IPS-15b (cell line): ENCODE data around the gene RABGGTA.

Experiments used
- H3K27me3 ChIP-seq: one replicate; pipeline ENCODE4 v1.6.1; 2013; ENCODE audit warnings: low read length; ENCODE audit not compliant: control insufficient read depth, insufficient read depth
- H3K36me3 ChIP-seq: one replicate; pipeline ENCODE4 v1.6.1; 2013; ENCODE audit warnings: low read length; ENCODE audit not compliant: control insufficient read depth, insufficient read depth
- H3K4me1 ChIP-seq: one replicate; pipeline ENCODE4 v1.6.1; 2013; ENCODE audit warnings: mild to moderate bottlenecking, low read length; ENCODE audit not compliant: control insufficient read depth, insufficient read depth
- H3K4me3 ChIP-seq: one replicate; pipeline ENCODE4 v1.5.1; 2013; ENCODE audit warnings: low read depth, low read length
- H3K9ac ChIP-seq: one replicate; pipeline ENCODE4 v1.6.1; 2013; ENCODE audit warnings: low read depth, mild to moderate bottlenecking, low read length
- H3K9me3 ChIP-seq: one replicate; pipeline ENCODE4 v1.6.1; 2013; ENCODE audit warnings: mild to moderate bottlenecking, low read length; ENCODE audit not compliant: control insufficient read depth, insufficient read depth

The RABGGTA gene

DNA sequence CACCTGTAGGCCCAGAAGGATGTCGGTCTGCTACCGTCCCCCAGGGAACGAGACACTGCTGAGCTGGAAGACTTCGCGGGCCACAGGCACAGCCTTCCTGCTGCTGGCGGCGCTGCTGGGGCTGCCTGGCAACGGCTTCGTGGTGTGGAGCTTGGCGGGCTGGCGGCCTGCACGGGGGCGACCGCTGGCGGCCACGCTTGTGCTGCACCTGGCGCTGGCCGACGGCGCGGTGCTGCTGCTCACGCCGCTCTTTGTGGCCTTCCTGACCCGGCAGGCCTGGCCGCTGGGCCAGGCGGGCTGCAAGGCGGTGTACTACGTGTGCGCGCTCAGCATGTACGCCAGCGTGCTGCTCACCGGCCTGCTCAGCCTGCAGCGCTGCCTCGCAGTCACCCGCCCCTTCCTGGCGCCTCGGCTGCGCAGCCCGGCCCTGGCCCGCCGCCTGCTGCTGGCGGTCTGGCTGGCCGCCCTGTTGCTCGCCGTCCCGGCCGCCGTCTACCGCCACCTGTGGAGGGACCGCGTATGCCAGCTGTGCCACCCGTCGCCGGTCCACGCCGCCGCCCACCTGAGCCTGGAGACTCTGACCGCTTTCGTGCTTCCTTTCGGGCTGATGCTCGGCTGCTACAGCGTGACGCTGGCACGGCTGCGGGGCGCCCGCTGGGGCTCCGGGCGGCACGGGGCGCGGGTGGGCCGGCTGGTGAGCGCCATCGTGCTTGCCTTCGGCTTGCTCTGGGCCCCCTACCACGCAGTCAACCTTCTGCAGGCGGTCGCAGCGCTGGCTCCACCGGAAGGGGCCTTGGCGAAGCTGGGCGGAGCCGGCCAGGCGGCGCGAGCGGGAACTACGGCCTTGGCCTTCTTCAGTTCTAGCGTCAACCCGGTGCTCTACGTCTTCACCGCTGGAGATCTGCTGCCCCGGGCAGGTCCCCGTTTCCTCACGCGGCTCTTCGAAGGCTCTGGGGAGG is 39.5 kb upstream of the RABGGTA start, which contains the start of gene LTB4R:
LTB4R (plus strand) TSS at position 857 of the 959 bp plus-strand sequence. CDS start 4,150 bp downstream, outside the sequence.
- Histone ChIP-seq H3K4me3 (no peak within 1 kb of the TSS), H3K9ac (no peak within 1 kb of the TSS), H3K27me3 (no peaks in the 10 kb centered on the region), H3K4me1 (no peaks in the 10 kb centered on the region), H3K36me3 (peaks cover 10% of the 10 kb centered on the region), H3K9me3 (no peaks in the 10 kb centered on the region)

GRCh38 chr14:24310265-24310645 is 38.9 kb upstream of the RABGGTA start:
- peaks cover 16% of the 10 kb centered on the region for H3K36me3 ChIP-seq
- H3K4me1 ChIP-seq: no peaks in the 10 kb centered on the region
- H3K27me3 ChIP-seq: no peaks in the 10 kb centered on the region
- no peak overlapping the region for H3K4me3 ChIP-seq
- H3K9ac ChIP-seq: no peak overlapping the region
- H3K9me3 ChIP-seq: no peaks in the 10 kb centered on the region

- H3K36me3 ChIP-seq: peaks cover 20% of the 10 kb centered on the region
Measured at GRCh38 chr14:24309538-24310264, 38.3 kb upstream of the RABGGTA start, which contains the start of gene LTB4R2. Gene LTB4R2, plus strand, starts transcription at chr14:24310140. Its CDS starts 525 bp downstream, at chr14:24310665.

DNA sequence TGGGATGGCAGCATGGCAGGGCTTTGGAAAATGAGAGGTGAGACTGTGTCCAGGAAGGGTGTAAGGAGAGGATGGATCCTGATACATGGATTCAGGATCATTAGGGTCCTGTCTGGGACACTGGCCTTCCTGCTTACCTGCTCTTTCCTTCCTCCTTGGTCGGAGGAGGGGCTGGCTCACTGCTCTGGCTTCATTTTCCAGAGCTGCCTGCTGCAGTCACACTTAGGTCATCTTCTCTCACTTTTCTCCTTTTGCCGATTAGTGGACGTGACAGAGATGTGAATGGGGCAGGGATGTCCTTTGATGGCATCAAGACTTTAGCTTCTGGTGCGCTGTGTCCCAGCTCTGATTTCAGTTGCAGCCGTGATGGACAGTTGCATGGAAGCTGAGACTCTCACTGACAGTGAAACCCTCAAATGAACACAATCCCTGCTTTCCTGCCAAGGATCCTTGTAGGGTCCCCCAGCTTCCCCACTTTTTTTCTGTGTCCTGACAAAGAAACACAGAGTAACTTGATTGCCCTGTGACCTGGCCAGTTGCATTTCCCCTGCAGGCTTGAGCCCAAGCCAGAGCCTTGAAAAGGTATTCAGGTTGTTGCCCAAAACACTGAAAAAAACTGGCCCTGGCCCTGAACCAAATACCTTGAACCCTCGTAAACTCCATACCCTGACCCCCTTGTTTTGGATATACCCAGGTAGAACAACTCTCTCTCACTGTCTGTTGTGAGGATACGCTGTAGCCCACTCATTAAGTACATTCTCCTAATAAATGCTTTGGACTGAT is 37.1 kb upstream of the RABGGTA start:
- Histone ChIP-seq H3K9me3 (no peaks in the 10 kb centered on the region), H3K36me3 (peaks cover 32% of the 10 kb centered on the region), H3K9ac (no peak overlapping the region)

More at GRCh38 chr14:24309538-24310264, 38.3 kb upstream of the RABGGTA start, which contains the start of gene LTB4R2:
- H3K27me3 ChIP-seq: no peaks in the 10 kb centered on the region
- H3K9me3 ChIP-seq: no peaks in the 10 kb centered on the region
- H3K4me3 ChIP-seq: no peak within 1 kb of the TSS
- no peak within 1 kb of the TSS for H3K9ac ChIP-seq
- no peaks in the 10 kb centered on the region for H3K4me1 ChIP-seq

GRCh38 chr14:24307575-24308341 is 36.4 kb upstream of the RABGGTA start, which contains the start of gene CIDEB:
Gene CIDEB, minus strand, starts transcription at chr14:24307977. Its CDS starts 119 bp downstream, at chr14:24307858.
- Histone ChIP-seq H3K4me3 (no peak within 1 kb of the TSS), H3K9ac (no peak within 1 kb of the TSS), H3K9me3 (no peaks in the 10 kb centered on the region)

More for the DNA sequence above, 37.1 kb upstream of the RABGGTA start:
- H3K4me3 ChIP-seq: no peak overlapping the region
- H3K27me3 ChIP-seq: no peaks in the 10 kb centered on the region
- H3K4me1 ChIP-seq: no peaks in the 10 kb centered on the region

GRCh38 chr14:24307156-24307574 is 35.8 kb upstream of the RABGGTA start:
- Histone ChIP-seq H3K27me3 (no peaks in the 10 kb centered on the region), H3K4me3 (no peak overlapping the region), H3K4me1 (no peaks in the 10 kb centered on the region), H3K36me3 (peaks cover 44% of the 10 kb centered on the region), H3K9ac (no peak overlapping the region), H3K9me3 (no peaks in the 10 kb centered on the region)

More at GRCh38 chr14:24307575-24308341, 36.4 kb upstream of the RABGGTA start, which contains the start of gene CIDEB:
- Histone ChIP-seq H3K4me1 (no peaks in the 10 kb centered on the region), H3K27me3 (no peaks in the 10 kb centered on the region), H3K36me3 (peaks cover 38% of the 10 kb centered on the region)

- Histone ChIP-seq H3K4me3 (no peak overlapping the region), H3K4me1 (no peaks in the 10 kb centered on the region), H3K9ac (no peak overlapping the region), H3K9me3 (no peaks in the 10 kb centered on the region), H3K27me3 (no peaks in the 10 kb centered on the region), H3K36me3 (peaks cover 43% of the 10 kb centered on the region)
Measured at GRCh38 chr14:24304019-24304387, 32.6 kb upstream of the RABGGTA start.

- no peaks in the 10 kb centered on the region for H3K4me1 ChIP-seq
- peak overlapping the region; percentile 96 for H3K4me3 ChIP-seq
- peak overlapping the region; percentile 61 for H3K9ac ChIP-seq
- no peaks in the 10 kb centered on the region for H3K9me3 ChIP-seq
- H3K27me3 ChIP-seq: no peaks in the 10 kb centered on the region
- peaks cover 36% of the 10 kb centered on the region for H3K36me3 ChIP-seq
Measured at GRCh38 chr14:24300326-24300980, 29.1 kb upstream of the RABGGTA start.

GRCh38 chr14:24299255-24300191 is 28.1 kb upstream of the RABGGTA start, which contains the start of the genes DHRS1 and NOP9:
Gene DHRS1, minus strand, starts transcription at chr14:24299780. Its CDS starts 674 bp downstream, at chr14:24299106.
Gene NOP9, plus strand, starts transcription at chr14:24299850. Its CDS starts 105 bp downstream, at chr14:24299955.
- peak within 1 kb of the TSS; percentile 96 for H3K4me3 ChIP-seq
- H3K36me3 ChIP-seq: peaks cover 29% of the 10 kb centered on the region
- no peaks in the 10 kb centered on the region for H3K27me3 ChIP-seq
- H3K9me3 ChIP-seq: no peaks in the 10 kb centered on the region
- H3K9ac ChIP-seq: peak within 1 kb of the TSS; percentile 82
- no peaks in the 10 kb centered on the region for H3K4me1 ChIP-seq
